Neural crest cell (in vitro differentiated cells): Measurements from ENCODE around the gene SLC6A2. TPM values are rescaled to one million over a fixed set of nuclear protein-coding genes. Genes with fewer than 3 reads are reported as not detected.

Experiments
- DNase-seq: peaks from one replicate; pipeline ENCODE4 v3.0.0; 2021; ENCODE audit warnings: low read depth, mixed read lengths, low spot score
- H3K27ac Mint-ChIP-seq: one replicate; pipeline ENCODE4 v1.8.0; 2021; ENCODE audit warnings: mild to moderate bottlenecking, mixed read lengths; ENCODE audit not compliant: unreplicated experiment
- H3K27me3 Mint-ChIP-seq: 2 replicates; pipeline ENCODE4 v1.8.0; 2021; ENCODE audit warnings: low read depth, mild to moderate bottlenecking, mixed read lengths
- H3K36me3 Mint-ChIP-seq: 2 replicates; pipeline ENCODE4 v1.8.0; 2021; ENCODE audit warnings: low read depth, mild to moderate bottlenecking, mixed read lengths
- H3K4me1 Mint-ChIP-seq: 2 replicates; pipeline ENCODE4 v1.8.0; 2021; ENCODE audit warnings: mixed read lengths
- H3K4me3 Mint-ChIP-seq: one replicate; pipeline ENCODE4 v1.8.0; 2021; ENCODE audit warnings: mild to moderate bottlenecking, mixed read lengths
- H3K9me3 Mint-ChIP-seq: 2 replicates; pipeline ENCODE4 v1.8.0; 2021; ENCODE audit warnings: mixed read lengths
- total RNA-seq: library from RNA; stranded (reverse); gene quantifications from 2 replicates; pipeline ENCODE4 v1.2.1, GENCODE V29; 2021
- TF ChIP-seq, protein P1 (sequence below): fragments of 200-600 bp; sonication (generic); conservative IDR thresholded peaks from 2 replicates; pipeline ENCODE4 v1.5.0; 2021; ENCODE audit warnings: antibody characterized with exemption, mild to moderate bottlenecking

SLC6A2 gene
- total RNA-seq, 1 donor from 2014 or later = not detected

DNA sequence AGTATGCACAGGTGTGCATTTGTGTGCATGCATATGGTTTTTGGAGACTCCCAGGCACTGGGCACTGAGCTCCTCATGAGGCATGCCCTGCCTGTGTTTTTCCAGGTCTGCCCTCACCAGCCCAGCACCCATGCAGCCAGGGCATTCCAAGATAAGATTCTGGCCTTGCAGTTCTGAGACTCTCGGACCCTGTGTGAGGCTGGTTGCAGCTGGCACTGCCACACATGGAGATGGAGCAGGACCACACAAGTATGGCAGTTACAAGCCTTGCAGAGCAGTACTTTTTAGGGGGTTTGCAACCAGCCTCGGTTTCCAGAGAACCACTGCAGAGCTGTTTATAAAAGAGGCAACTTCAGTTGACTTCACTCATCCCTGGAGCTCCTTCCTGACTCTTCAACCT, 10.2 kb downstream of the SLC6A2 start:
- H3K27ac Mint-ChIP-seq = no peak overlapping the region
- peaks cover 21% of the 10 kb centered on the region for H3K27me3 Mint-ChIP-seq
- TF ChIP-seq, protein P1, sequence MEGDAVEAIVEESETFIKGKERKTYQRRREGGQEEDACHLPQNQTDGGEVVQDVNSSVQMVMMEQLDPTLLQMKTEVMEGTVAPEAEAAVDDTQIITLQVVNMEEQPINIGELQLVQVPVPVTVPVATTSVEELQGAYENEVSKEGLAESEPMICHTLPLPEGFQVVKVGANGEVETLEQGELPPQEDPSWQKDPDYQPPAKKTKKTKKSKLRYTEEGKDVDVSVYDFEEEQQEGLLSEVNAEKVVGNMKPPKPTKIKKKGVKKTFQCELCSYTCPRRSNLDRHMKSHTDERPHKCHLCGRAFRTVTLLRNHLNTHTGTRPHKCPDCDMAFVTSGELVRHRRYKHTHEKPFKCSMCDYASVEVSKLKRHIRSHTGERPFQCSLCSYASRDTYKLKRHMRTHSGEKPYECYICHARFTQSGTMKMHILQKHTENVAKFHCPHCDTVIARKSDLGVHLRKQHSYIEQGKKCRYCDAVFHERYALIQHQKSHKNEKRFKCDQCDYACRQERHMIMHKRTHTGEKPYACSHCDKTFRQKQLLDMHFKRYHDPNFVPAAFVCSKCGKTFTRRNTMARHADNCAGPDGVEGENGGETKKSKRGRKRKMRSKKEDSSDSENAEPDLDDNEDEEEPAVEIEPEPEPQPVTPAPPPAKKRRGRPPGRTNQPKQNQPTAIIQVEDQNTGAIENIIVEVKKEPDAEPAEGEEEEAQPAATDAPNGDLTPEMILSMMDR = no peak
- no peak overlapping the region for H3K4me3 Mint-ChIP-seq
- no peaks in the 10 kb centered on the region for H3K4me1 Mint-ChIP-seq
- H3K36me3 Mint-ChIP-seq = no peaks in the 10 kb centered on the region
- no peak for DNase-seq
- H3K9me3 Mint-ChIP-seq = no peaks in the 10 kb centered on the region

DNA sequence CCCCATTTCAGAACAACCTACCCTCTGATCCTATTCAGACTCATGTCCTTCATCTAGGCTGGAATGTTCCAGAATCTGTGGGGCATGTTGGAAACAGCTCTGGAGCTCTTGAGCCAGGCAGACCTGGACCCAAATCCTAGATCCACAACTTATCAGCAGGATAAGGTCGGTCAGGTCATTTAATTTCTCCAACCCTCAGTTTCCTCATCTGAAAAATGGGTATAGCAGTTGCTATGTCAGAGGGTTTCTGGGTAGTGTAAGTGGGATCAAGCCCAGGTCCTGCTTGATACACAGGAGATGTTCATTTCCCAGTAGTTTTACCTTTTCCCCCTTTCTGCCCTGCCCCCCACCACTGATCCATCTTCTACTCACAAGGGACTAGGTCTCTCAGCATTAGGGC, 12.0 kb downstream of the SLC6A2 start:
- Mint-ChIP-seq H3K27ac (no peak overlapping the region), H3K4me3 (no peak overlapping the region), H3K9me3 (no peaks in the 10 kb centered on the region), H3K27me3 (peaks cover 8% of the 10 kb centered on the region), H3K4me1 (no peaks in the 10 kb centered on the region), H3K36me3 (no peaks in the 10 kb centered on the region)
- TF ChIP-seq, protein P1 = no peak
- no peak for DNase-seq

DNA sequence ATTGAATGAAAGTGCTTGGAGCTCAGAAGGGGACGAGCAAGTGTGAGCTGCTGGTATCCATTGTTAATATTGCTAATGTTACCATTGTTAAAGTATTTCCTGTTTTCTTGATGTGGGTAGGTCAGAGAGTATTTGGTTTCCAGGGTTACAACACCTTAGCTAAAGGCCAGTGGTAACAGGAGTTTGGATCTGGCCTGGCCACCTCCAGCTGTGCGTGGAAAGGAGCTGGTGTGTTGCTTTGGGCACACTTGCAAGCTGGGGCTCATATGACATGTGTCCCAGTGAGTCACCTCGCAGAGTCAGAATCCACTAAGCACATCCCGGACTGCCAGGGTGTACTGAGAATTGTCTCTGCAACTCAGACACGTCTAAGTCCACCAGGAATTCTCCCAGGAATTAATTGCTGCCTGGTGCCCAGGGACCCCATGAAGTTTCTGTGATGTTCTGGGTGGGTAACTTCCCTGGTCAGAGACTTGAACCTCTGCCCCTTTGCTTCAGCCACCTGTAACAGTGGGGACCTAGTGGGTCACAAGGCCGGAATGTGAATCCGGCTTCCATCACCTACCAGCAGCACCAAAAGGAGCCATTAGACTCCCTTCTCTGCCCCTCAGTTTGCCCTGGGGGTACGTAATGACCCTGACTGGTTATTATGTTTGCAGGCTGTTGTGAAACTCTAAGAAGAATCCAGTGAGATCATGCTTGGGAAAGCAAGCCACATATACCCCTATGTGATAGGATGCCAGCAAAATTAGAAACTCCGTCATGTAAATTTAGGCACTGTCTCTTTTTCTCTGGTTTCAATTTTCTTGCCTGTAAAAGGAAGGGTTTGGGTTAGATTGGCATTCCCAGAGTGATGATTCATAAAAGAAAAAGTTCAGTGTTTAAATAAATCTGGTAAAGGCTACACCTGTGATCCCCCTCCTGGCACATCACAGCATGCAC, 12.8 kb downstream of the SLC6A2 start:
- Mint-ChIP-seq H3K4me1 (no peaks in the 10 kb centered on the region), H3K27me3 (peaks cover 8% of the 10 kb centered on the region), H3K36me3 (no peaks in the 10 kb centered on the region), H3K9me3 (no peaks in the 10 kb centered on the region), H3K27ac (no peak overlapping the region), H3K4me3 (no peak overlapping the region)
- DNase-seq = no peak
- TF ChIP-seq, protein P1 = no peak

DNA sequence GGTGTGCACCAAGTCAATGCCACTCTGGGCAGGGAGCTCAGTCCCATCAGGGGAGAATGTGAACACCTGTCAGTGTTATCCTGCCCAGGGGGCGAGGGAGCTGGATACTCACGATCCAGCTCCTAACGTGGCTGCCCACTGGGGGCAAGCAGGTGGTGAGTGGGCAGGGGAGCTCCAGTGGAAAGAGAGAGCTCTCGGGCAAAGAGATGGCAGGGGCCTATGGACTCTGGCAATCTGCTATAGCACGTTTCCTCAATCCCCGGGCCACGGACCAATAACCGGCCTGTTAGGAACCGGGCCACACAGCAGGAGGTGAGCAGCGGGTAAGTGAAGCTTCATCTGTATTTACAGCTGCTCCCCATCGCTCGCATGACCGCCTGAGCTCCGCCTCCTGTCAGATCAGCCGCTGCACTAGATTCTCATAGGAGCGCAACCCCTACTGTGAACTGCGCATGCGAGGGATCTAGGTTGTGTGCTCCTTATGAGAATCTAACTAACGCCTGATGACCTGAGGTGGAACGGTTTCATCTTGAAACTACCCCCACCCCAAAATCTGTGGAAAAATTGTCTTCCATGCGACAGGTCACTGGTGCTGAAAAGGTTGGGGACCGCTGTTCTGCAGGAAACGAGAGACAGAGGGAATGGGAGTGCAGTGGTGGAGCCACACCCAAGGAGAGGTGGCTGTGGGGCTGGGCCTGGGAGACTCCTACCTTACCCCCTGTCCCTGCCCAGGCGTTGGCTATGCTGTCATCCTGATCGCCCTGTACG, 15.6 kb downstream of the SLC6A2 start:
- no peaks in the 10 kb centered on the region for H3K9me3 Mint-ChIP-seq
- TF ChIP-seq, protein P1 = no peak
- peaks cover 4% of the 10 kb centered on the region for H3K27me3 Mint-ChIP-seq
- DNase-seq = no peak
- no peak overlapping the region for H3K27ac Mint-ChIP-seq
- no peaks in the 10 kb centered on the region for H3K4me1 Mint-ChIP-seq
- H3K36me3 Mint-ChIP-seq = no peaks in the 10 kb centered on the region
- no peak overlapping the region for H3K4me3 Mint-ChIP-seq

DNA sequence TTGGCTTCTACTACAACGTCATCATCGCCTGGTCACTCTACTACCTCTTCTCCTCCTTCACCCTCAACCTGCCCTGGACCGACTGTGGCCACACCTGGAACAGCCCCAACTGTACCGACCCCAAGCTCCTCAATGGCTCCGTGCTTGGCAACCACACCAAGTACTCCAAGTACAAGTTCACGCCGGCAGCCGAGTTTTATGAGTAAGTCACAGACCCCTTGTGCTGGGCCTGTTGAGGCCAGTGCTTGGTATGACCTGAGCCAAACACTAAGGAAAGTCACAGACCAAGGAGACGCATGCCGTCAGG, 16.1 kb downstream of the SLC6A2 start:
- no peaks in the 10 kb centered on the region for H3K36me3 Mint-ChIP-seq
- H3K27me3 Mint-ChIP-seq = peaks cover 4% of the 10 kb centered on the region
- no peaks in the 10 kb centered on the region for H3K9me3 Mint-ChIP-seq
- TF ChIP-seq, protein P1 = no peak
- no peak overlapping the region for H3K4me3 Mint-ChIP-seq
- DNase-seq = no peak
- no peaks in the 10 kb centered on the region for H3K4me1 Mint-ChIP-seq
- no peak overlapping the region for H3K27ac Mint-ChIP-seq
